ENCODE data around the gene CNTN4. TPM values are rescaled to one million over a fixed set of nuclear protein-coding genes. Genes with fewer than 3 reads are reported as not detected.
A peak's percentile ranks its signal among the peaks of the same experiment; 100 is the strongest.

The CNTN4 gene
- total RNA-seq, 4 donors from 2014 or later: 47.7 to 106 (median 83.3) TPM

DNA sequence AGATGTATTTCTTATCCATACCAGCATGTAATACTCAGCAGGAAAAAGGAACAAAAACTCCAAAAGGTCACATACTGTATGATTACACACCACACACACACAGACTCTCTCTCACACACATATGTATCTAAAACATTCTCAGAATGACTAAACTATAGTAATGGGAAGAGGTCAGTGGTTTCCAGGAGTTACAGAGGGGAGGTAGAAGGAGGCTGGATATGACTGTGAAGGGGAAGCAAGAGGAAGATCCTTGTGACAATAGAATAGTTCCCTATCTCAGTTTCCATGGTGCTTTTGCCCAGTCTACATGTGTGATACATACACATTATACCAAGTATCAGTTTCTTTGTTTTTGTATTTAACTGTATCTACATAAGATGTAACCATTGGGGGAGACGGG lies 821.4 kb downstream of the CNTN4 start:
- H3K27ac ChIP-seq: no peak overlapping the region
- no peak for DNase-seq (ENCODE audit: low spot score in 2 of 2)
- no peaks in the 10 kb centered on the region for H3K9me3 ChIP-seq
- WGBS, 2 donors: 90 to 94% methylated on average over 1 of the region's 1 CpG
- no peaks in the 10 kb centered on the region for H3K27me3 ChIP-seq
- no peaks in the 10 kb centered on the region for H3K36me3 ChIP-seq
- no peak overlapping the region for H3K4me3 ChIP-seq
- peaks cover 0 to 5% (median 0%) of the 10 kb centered on the region in 4 donors for H3K4me1 ChIP-seq
- TF ChIP-seq, protein P1, sequence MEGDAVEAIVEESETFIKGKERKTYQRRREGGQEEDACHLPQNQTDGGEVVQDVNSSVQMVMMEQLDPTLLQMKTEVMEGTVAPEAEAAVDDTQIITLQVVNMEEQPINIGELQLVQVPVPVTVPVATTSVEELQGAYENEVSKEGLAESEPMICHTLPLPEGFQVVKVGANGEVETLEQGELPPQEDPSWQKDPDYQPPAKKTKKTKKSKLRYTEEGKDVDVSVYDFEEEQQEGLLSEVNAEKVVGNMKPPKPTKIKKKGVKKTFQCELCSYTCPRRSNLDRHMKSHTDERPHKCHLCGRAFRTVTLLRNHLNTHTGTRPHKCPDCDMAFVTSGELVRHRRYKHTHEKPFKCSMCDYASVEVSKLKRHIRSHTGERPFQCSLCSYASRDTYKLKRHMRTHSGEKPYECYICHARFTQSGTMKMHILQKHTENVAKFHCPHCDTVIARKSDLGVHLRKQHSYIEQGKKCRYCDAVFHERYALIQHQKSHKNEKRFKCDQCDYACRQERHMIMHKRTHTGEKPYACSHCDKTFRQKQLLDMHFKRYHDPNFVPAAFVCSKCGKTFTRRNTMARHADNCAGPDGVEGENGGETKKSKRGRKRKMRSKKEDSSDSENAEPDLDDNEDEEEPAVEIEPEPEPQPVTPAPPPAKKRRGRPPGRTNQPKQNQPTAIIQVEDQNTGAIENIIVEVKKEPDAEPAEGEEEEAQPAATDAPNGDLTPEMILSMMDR (IDR thresholded peaks at IDR 0.05): no peak
- TF ChIP-seq POLR2A (IDR thresholded peaks at IDR 0.05) (no peak), EP300 (IDR thresholded peaks at IDR 0.05) (no peak)

DNA sequence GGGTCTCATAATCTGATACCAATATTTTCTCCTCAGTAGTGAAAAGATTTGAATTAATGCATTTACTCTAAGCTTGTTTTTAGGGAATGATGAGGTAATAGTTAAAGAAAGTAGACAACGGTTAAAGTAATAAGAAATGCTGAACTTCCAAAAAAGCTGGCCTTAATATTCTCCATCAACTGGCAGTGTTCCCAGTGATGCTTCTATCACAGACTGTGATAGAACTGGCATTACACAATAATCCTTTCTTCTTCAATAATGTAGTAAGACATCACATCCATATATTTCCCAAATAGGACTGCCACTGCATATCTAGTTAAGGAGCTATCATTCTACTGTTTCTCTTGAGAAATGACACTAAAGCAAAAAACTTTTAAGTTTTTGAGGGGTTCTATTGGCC lies 822.8 kb downstream of the CNTN4 start:
- 19 to 23% methylated on average over 1 of the region's 1 CpG for WGBS, 2 donors

DNA sequence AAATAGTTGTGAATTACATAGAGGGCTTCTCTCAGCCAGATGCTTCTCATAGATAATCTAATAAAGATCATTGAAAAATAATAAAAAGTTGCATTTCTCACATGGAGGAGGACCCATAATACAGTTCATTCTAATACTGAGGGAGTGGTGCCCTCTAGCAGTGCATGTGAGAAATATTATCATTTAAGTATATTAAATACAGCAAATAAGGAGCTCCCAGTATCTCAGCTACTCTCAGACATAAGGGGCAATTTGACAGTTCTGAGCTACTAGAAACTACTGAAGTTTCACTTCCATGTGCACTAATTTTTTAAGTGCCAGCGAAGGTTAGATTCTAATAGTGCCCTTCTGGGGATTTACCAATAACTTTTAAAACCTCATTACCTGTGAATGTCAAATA lies 823.2 kb downstream of the CNTN4 start:
- no peak overlapping the region for H3K4me3 ChIP-seq
- TF ChIP-seq, protein P1 (IDR thresholded peaks at IDR 0.05): peak; percentile 15 to 50 (median 35)
- no peak for TF ChIP-seq POLR2A (IDR thresholded peaks at IDR 0.05)
- TF ChIP-seq EP300 (IDR thresholded peaks at IDR 0.05): no peak
- H3K4me1 ChIP-seq: peaks cover 0 to 5% (median 0%) of the 10 kb centered on the region in 4 donors
- WGBS, 2 donors: 73 to 84% methylated on average over 1 of the region's 1 CpG
- H3K36me3 ChIP-seq: no peaks in the 10 kb centered on the region
- DNase-seq (ENCODE audit: low spot score in 2 of 2): peak in 1 of 2 donors; percentile 7
- H3K9me3 ChIP-seq: no peaks in the 10 kb centered on the region
- no peaks in the 10 kb centered on the region for H3K27me3 ChIP-seq
- no peak overlapping the region for H3K27ac ChIP-seq

More for the DNA sequence above, 822.8 kb downstream of the CNTN4 start:
- Histone ChIP-seq H3K36me3 (no peaks in the 10 kb centered on the region), H3K4me3 (no peak overlapping the region), H3K9me3 (no peaks in the 10 kb centered on the region), H3K27ac (no peak overlapping the region), H3K4me1 (peaks cover 0 to 5% (median 0%) of the 10 kb centered on the region in 4 donors), H3K27me3 (no peaks in the 10 kb centered on the region)
- no peak for TF ChIP-seq POLR2A (IDR thresholded peaks at IDR 0.05)
- TF ChIP-seq, protein P1 (IDR thresholded peaks at IDR 0.05): no peak
- no peak for TF ChIP-seq EP300 (IDR thresholded peaks at IDR 0.05)
- DNase-seq (ENCODE audit: low spot score in 2 of 2): peak in 1 of 2 donors; percentile 14

DNA sequence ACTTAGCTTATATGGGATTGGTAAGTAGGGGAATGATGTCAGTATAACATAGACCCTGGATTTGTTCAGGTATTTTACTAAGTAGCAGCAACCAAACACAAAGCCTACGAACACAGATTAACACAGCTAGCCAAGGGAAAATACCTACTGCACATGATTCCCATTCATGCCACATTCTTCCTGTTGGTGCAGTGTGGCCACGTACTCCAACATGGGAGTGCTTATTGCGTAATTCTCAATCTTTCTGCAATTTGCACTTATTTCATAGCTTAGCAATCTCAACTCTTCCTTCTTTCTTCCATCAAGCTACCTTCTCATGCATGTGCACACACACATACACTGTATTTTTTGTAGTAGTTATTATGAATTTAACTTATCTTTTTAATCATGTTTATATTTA lies 824.7 kb downstream of the CNTN4 start:
- DNase-seq (ENCODE audit: low spot score in 2 of 2): no peak
- no peaks in the 10 kb centered on the region for H3K9me3 ChIP-seq
- H3K27ac ChIP-seq: no peak overlapping the region
- TF ChIP-seq, protein P1 (IDR thresholded peaks at IDR 0.05): no peak
- TF ChIP-seq POLR2A (IDR thresholded peaks at IDR 0.05) (no peak), EP300 (IDR thresholded peaks at IDR 0.05) (no peak)
- H3K4me1 ChIP-seq: peaks cover 0 to 5% (median 0%) of the 10 kb centered on the region in 4 donors
- H3K4me3 ChIP-seq: no peak overlapping the region
- H3K36me3 ChIP-seq: no peaks in the 10 kb centered on the region
- 63 to 66% methylated on average over 3 of the region's 3 CpGs for WGBS, 2 donors
- H3K27me3 ChIP-seq: no peaks in the 10 kb centered on the region

DNA sequence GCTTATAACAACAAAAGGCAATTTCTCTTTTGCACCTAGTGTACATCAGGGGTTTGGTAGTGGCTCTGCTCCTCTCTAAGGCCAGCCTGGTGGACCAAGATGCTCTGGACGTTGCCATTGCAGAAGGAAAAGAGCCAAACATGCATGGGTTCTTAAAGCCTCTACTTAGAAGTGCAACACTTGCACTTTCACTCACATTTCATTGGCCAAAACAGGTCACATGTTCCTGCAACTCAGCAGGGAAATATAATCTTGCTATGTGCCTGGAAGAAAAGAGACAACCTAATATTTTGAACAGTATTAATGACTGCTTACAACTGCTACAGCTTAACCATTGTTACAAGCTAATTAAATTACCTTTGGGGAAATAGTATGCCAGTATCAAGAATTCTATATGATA lies 828.6 kb downstream of the CNTN4 start:
- WGBS, 2 donors: 10 to 13% methylated on average over 1 of the region's 1 CpG
- H3K27me3 ChIP-seq: no peaks in the 10 kb centered on the region
- no peaks in the 10 kb centered on the region for H3K9me3 ChIP-seq
- H3K27ac ChIP-seq: no peak overlapping the region
- no peak for DNase-seq (ENCODE audit: low spot score in 2 of 2)
- no peaks in the 10 kb centered on the region for H3K4me1 ChIP-seq
- H3K36me3 ChIP-seq: no peaks in the 10 kb centered on the region
- no peak overlapping the region for H3K4me3 ChIP-seq
- TF ChIP-seq EP300 (IDR thresholded peaks at IDR 0.05) (no peak), POLR2A (IDR thresholded peaks at IDR 0.05) (no peak)
- TF ChIP-seq, protein P1 (IDR thresholded peaks at IDR 0.05): no peak

All from tibial nerve (tissue), 4 donors.